ENCODE measurements around the gene PDXK. TPM values are rescaled to one million over a fixed set of nuclear protein-coding genes. Genes with fewer than 3 reads are reported as not detected.

PDXK gene
- total and polyA plus RNA-seq, 2 of the 13 experiments (the other 11 are each of a cell fraction or from before 2014, with no cell fraction given), result 114 to 184 TPM

DNA sequence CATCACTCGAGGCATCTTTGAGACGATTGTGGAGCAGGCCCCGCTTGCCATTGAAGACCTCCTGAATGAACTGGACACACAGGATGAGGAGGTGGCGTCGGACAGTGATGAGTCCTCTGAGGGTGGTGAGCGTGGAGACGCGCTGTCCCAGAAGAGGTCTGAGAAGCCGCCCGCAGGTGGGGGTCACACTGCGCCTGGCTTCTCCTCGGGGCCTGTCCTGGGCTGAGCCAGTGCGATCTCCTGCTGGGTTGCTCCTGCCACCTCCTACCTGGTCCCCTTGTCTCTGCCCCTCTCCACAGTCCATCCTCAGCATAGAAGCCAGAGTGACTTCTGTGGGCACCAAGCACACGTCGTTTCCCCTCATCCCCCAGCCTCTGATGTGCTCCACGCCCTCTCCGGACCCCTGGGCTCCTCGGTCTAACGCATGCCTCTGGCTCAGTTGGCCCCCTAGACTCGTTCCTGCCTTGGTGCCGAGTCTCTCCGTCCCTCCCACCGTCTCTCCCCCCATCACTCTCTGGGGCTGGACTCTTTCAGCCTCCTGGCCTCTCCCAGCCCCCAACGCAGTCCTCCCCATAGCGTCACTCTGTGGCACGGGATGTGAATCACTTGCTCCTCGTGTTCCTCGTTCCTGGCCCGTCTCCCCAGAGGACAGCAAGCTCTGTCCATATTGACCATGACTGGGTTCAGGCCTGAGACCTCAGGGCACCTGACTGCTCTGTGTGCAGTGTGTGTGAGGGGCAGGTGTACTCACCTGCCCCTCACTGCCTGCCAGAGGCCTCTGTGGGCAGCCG is 79.2 kb downstream of the PDXK start:
- no peak for FAIRE-seq
- Histone ChIP-seq H4K20me1 (ENCODE audit: insufficient read depth, low read length) (peaks cover 7% of the 10 kb centered on the region; the same call in 1 of the 2 replicates), H2AFZ (ENCODE audit: low read length) (no peak overlapping the region), H3K4me2 (ENCODE audit: low read depth, low read length) (no peak overlapping the region), H3K9ac (ENCODE audit: insufficient read depth, low read depth, low read length) (no peak overlapping the region), H3K36me3 (replicated peaks in 1 of 2; ENCODE audit: control insufficient read depth in 1 of 2, insufficient read depth in 2 of 2, low read length in 2 of 2) (peaks cover 59 to 95% of the 10 kb centered on the region in 2 experiments), H3K27ac (ENCODE audit: extremely low read length, insufficient read depth, low read length) (no peak overlapping the region), H3K4me1 (ENCODE audit: insufficient read depth, low read length) (no peaks in the 10 kb centered on the region), H3K4me3 (replicated peaks in 1 of 3; ENCODE audit: insufficient read depth in 1 of 3, low read depth in 2 of 3, low read length in 3 of 3) (no peak overlapping the region), H3K9me3 (ENCODE audit: low read length) (no peaks in the 10 kb centered on the region), H3K79me2 (ENCODE audit: insufficient read depth, low read length) (peaks cover 11% of the 10 kb centered on the region), H3K27me3 (ENCODE audit: control insufficient read depth in 1 of 2, insufficient read depth in 2 of 2, low read length in 2 of 2) (no peaks in the 10 kb centered on the region)
- CTCF ChIA-PET (ENCODE audit: low intra/inter-chr PET ratio, low total read pairs), result no interaction called here
- intact Hi-C loops (cut with micrococcal nuclease; ENCODE audit: unreplicated experiment) (no loop called here), in situ Hi-C loops (cut with HindIII; ENCODE audit: extremely low pct_ligation_motif_present, low pct_unique_long_range_greater_than_20kb) (no loop called here)
- WGBS (ENCODE audit: low lambda C conversion rate), result 94% methylated on average over 29 of the region's 30 CpGs
- no peak for DNase-seq (ENCODE audit: low spot score)
- no TSS peak for BruUV-seq (replicated peaks)
- TF ChIP-seq ZFY (CRISPR knock-in tag; IDR thresholded peaks at IDR 0.05), result no peak
- no peak for TF ChIP-seq ZNF709 (CRISPR knock-in tag; IDR thresholded peaks at IDR 0.05)
- no peak for TF ChIP-seq ZNF160 (CRISPR knock-in tag; IDR thresholded peaks at IDR 0.05)
- no peak for TF ChIP-seq ZNF34 (CRISPR knock-in tag; IDR thresholded peaks at IDR 0.05; ENCODE audit: borderline replicate concordance)
- TF ChIP-seq CREM (IDR thresholded peaks at IDR 0.05), result no peak
- no peak for TF ChIP-seq CREM (CRISPR knock-in tag; IDR thresholded peaks at IDR 0.05)
- POLR2A ChIA-PET, result no interaction called here
- ATAC-seq, result no peak

DNA sequence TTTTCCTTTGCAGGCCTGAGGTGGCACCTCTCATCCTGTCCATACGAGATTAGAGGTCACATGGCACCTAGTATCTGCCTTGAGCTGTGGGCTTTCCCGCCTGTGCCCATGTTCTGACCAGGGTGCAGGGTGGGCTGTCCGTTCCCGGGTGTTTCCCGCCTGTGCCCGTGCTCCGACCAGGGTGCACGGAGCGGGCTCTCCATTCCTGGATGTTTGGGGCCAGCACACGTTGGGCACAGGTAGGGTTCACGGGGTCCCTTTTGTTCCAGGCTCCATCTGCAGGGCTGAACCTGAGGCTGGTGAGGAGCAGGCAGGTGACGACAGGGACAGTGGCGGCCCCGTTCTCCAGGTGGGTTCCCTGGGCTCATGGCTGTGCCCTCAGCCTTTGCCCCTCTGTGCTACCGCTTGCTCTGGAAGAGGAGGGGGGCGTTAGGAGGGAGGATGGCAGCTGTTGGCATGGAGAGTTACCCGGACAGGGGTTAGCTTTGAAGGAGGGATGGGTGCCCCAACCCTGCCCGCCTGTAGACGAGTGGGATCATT is 80.4 kb downstream of the PDXK start:
- DNase-seq (ENCODE audit: low spot score), result no peak
- no peak overlapping the region for H3K4me2 ChIP-seq (ENCODE audit: low read depth, low read length)
- ChIA-PET CTCF (ENCODE audit: low intra/inter-chr PET ratio, low total read pairs) (no interaction called here), POLR2A (no interaction called here)
- H3K27me3 ChIP-seq (ENCODE audit: control insufficient read depth in 1 of 2, insufficient read depth in 2 of 2, low read length in 2 of 2), result no peaks in the 10 kb centered on the region
- no peak for ATAC-seq
- no peak overlapping the region for H3K4me3 ChIP-seq (replicated peaks in 1 of 3; ENCODE audit: insufficient read depth in 1 of 3, low read depth in 2 of 3, low read length in 3 of 3)
- H4K20me1 ChIP-seq (ENCODE audit: insufficient read depth, low read length), result peaks cover 2% of the 10 kb centered on the region; the same call in 1 of the 2 replicates
- peaks cover 2% of the 10 kb centered on the region for H3K79me2 ChIP-seq (ENCODE audit: insufficient read depth, low read length)
- no peak overlapping the region for H3K27ac ChIP-seq (ENCODE audit: extremely low read length, insufficient read depth, low read length)
- TF ChIP-seq RBFOX2 (IDR thresholded peaks at IDR 0.05; ENCODE audit: low read depth, low read length) (peak; percentile 56), SNRNP70 (IDR thresholded peaks at IDR 0.05; ENCODE audit: low read depth, low read length) (no peak), AGO2 (optimal IDR thresholded peaks at IDR 0.05; ENCODE audit: low read depth, low read length) (peak; percentile 34)
- intact Hi-C loops (cut with micrococcal nuclease; ENCODE audit: unreplicated experiment) (no loop called here), in situ Hi-C loops (cut with HindIII; ENCODE audit: extremely low pct_ligation_motif_present, low pct_unique_long_range_greater_than_20kb) (no loop called here)
- no peak for FAIRE-seq
- peaks cover 50 to 90% of the 10 kb centered on the region in 2 experiments for H3K36me3 ChIP-seq (replicated peaks in 1 of 2; ENCODE audit: control insufficient read depth in 1 of 2, insufficient read depth in 2 of 2, low read length in 2 of 2)
- BruUV-seq (replicated peaks), result no TSS peak
- 91% methylated on average over 19 of the region's 19 CpGs for whole genome bisulfite sequencing (ENCODE audit: low lambda C conversion rate)
- H3K9ac ChIP-seq (ENCODE audit: insufficient read depth, low read depth, low read length), result no peak overlapping the region
- H3K4me1 ChIP-seq (ENCODE audit: insufficient read depth, low read length), result no peaks in the 10 kb centered on the region
- no peak overlapping the region for H2AFZ ChIP-seq (ENCODE audit: low read length)
- H3K9me3 ChIP-seq (ENCODE audit: low read length), result no peaks in the 10 kb centered on the region

Measured in HepG2 (cell line).